HUES64 (cell line): ENCODE data around the gene FAM124A.

ENCODE experiments used
- H3K27ac ChIP-seq: 2 replicates; pipeline ENCODE4 v1.7.0; 2013; ENCODE audit warnings: low read depth, low read length, inconsistent platforms
- H3K27me3 ChIP-seq: 2 replicates; pipeline ENCODE4 v1.6.1; 2013; ENCODE audit warnings: mild to moderate bottlenecking, low read length; ENCODE audit not compliant: insufficient read depth
- H3K36me3 ChIP-seq: 2 replicates; pipeline ENCODE4 v1.6.1; 2013; ENCODE audit warnings: mild to moderate bottlenecking, low read length; ENCODE audit not compliant: insufficient read depth
- H3K4me1 ChIP-seq: 2 replicates; pipeline ENCODE4 v1.6.1; 2013; ENCODE audit warnings: mild to moderate bottlenecking, low read length, moderate library complexity; ENCODE audit not compliant: insufficient read depth
- H3K4me3 ChIP-seq: 2 replicates; pipeline ENCODE4 v1.5.1; 2013; ENCODE audit warnings: mild to moderate bottlenecking, low read length, moderate library complexity
- H3K9ac ChIP-seq: 2 replicates; pipeline ENCODE4 v1.6.1; 2013; ENCODE audit warnings: mild to moderate bottlenecking, low read depth, low read length
- H3K9me3 ChIP-seq: 2 replicates; pipeline ENCODE4 v1.6.1; 2013; ENCODE audit warnings: low read depth, low read length; ENCODE audit not compliant: insufficient read depth
- WGBS: fragments of 150-250, 120-280 bp; methylation state at CpG from one replicate; pipeline ENCODE4 v1.1.7; 2013; ENCODE audit warnings: missing lambda C conversion rate; 5-methylcytosine and 5-hydroxymethylcytosine counted together

The FAM124A gene

GRCh38 chr13:51220706-51221105 lies 1.5 kb upstream of the FAM124A start:
- Histone ChIP-seq H3K4me3 (no peak overlapping the region), H3K36me3 (peaks cover 7% of the 10 kb centered on the region), H3K9me3 (no peaks in the 10 kb centered on the region), H3K4me1 (peaks cover 35% of the 10 kb centered on the region), H3K27me3 (peaks cover 14% of the 10 kb centered on the region), H3K27ac (no peak overlapping the region), H3K9ac (no peak overlapping the region)
- 93% methylated on average over 2 of the region's 2 CpGs for WGBS

- peaks cover 39% of the 10 kb centered on the region for H3K4me1 ChIP-seq
- H3K27ac ChIP-seq = no peak overlapping the region
- peak overlapping the region; percentile 77; the same call in 1 of the 2 replicates for H3K4me3 ChIP-seq
- WGBS = 31% methylated on average over 4 of the region's 4 CpGs
- no peaks in the 10 kb centered on the region for H3K9me3 ChIP-seq
- peaks cover 14% of the 10 kb centered on the region for H3K27me3 ChIP-seq
- H3K36me3 ChIP-seq = peaks cover 10% of the 10 kb centered on the region
- no peak overlapping the region for H3K9ac ChIP-seq
Measured at GRCh38 chr13:51221108-51221507, 1.1 kb upstream of the FAM124A start.

- WGBS = under 1% methylated on average over 11 of the region's 11 CpGs
- Histone ChIP-seq H3K4me3 (peak overlapping the region; percentile 77), H3K27ac (no peak overlapping the region), H3K36me3 (peaks cover 15% of the 10 kb centered on the region), H3K4me1 (peaks cover 44% of the 10 kb centered on the region), H3K9ac (peak overlapping the region; percentile 70), H3K9me3 (no peaks in the 10 kb centered on the region), H3K27me3 (peaks cover 14% of the 10 kb centered on the region)
Measured at GRCh38 chr13:51221674-51222036, 543 bp upstream of the FAM124A start.

- peaks cover 28% of the 10 kb centered on the region for H3K36me3 ChIP-seq
- peak overlapping the region; percentile 76 for H3K9ac ChIP-seq
- peaks cover 46% of the 10 kb centered on the region for H3K4me1 ChIP-seq
- H3K27ac ChIP-seq = peak overlapping the region; percentile 36; the same call in 1 of the 2 replicates
- H3K27me3 ChIP-seq = peaks cover 14% of the 10 kb centered on the region
- H3K9me3 ChIP-seq = no peaks in the 10 kb centered on the region
- peak overlapping the region; percentile 77 for H3K4me3 ChIP-seq
- 1% methylated on average over 32 of the region's 34 CpGs for WGBS
Measured at GRCh38 chr13:51222686-51223559, 725 bp downstream of the FAM124A start.

GRCh38 chr13:51223560-51224270 lies 1.5 kb downstream of the FAM124A start:
- Histone ChIP-seq H3K9me3 (no peaks in the 10 kb centered on the region), H3K27ac (peak overlapping the region; percentile 23; the same call in 1 of the 2 replicates), H3K9ac (peak overlapping the region; percentile 76; the same call in 1 of the 2 replicates), H3K27me3 (peaks cover 14% of the 10 kb centered on the region), H3K4me1 (peaks cover 44% of the 10 kb centered on the region), H3K36me3 (peaks cover 36% of the 10 kb centered on the region), H3K4me3 (peak overlapping the region; percentile 77)
- WGBS = 30% methylated on average over 13 of the region's 13 CpGs

DNA sequence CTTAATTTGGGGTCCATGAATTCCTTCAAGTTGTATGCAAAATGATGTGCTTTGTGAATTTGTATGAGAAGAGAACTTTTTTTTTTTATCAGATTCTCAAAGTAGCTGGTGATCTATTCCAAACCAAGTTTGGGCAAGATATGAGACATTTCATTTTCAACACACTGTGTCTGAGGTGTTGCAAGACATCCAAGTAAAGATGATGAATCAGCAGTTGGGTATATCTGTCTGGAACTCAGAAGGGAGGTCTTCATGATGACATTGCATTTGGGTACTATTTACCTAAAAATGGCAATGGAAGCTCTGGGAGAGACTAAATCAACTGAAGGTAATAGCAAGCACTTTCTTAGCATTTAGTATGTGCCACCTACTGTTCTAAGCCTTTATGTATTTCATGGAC lies 2.8 kb downstream of the FAM124A start:
- H3K36me3 ChIP-seq = peaks cover 43% of the 10 kb centered on the region
- no peaks in the 10 kb centered on the region for H3K9me3 ChIP-seq
- peaks cover 50% of the 10 kb centered on the region for H3K4me1 ChIP-seq
- 0 out of 2 replicates have a peak overlapping the region, but pooled peaks have one; percentile 17 for H3K27ac ChIP-seq
- no peak overlapping the region for H3K9ac ChIP-seq
- H3K4me3 ChIP-seq = no peak overlapping the region
- peaks cover 14% of the 10 kb centered on the region for H3K27me3 ChIP-seq

DNA sequence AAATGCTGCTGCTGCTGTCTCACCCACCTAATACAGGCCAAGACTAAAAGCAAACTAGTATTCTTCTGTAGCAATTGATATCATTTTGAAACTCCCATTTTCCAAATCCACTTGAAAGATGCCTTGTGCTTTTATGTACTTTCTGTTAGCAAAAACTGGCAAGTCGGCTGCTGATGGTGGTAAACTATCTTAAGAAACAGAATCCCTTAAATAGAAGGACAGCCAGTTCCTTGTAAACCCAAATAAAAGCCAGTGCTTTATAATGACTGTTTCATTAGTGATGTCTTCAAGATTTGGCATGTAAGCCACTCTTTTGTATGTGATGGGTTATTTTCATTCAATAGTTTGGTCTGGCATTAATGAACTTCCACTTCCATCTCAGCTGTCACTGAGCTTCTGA lies 5.2 kb downstream of the FAM124A start:
- peaks cover 58% of the 10 kb centered on the region for H3K36me3 ChIP-seq
- H3K27me3 ChIP-seq = no peaks in the 10 kb centered on the region
- 50% methylated on average over 1 of the region's 1 CpG for WGBS
- peaks cover 52% of the 10 kb centered on the region for H3K4me1 ChIP-seq
- H3K9ac ChIP-seq = no peak overlapping the region
- no peaks in the 10 kb centered on the region for H3K9me3 ChIP-seq
- H3K27ac ChIP-seq = no peak overlapping the region
- H3K4me3 ChIP-seq = no peak overlapping the region

- 80% methylated on average over 12 of the region's 12 CpGs for WGBS
- H3K4me3 ChIP-seq = no peak overlapping the region
Measured at GRCh38 chr13:51229101-51229719, 7.0 kb downstream of the FAM124A start.

GRCh38 chr13:51229731-51230130 lies 7.5 kb downstream of the FAM124A start:
- H3K27ac ChIP-seq = no peak overlapping the region
- WGBS = 23% methylated on average over 2 of the region's 2 CpGs
- no peaks in the 10 kb centered on the region for H3K9me3 ChIP-seq
- no peak overlapping the region for H3K9ac ChIP-seq
- peaks cover 75% of the 10 kb centered on the region for H3K36me3 ChIP-seq
- H3K27me3 ChIP-seq = no peaks in the 10 kb centered on the region
- H3K4me1 ChIP-seq = peaks cover 50% of the 10 kb centered on the region
- H3K4me3 ChIP-seq = no peak overlapping the region

More at GRCh38 chr13:51229101-51229719, 7.0 kb downstream of the FAM124A start:
- no peak overlapping the region for H3K9ac ChIP-seq
- H3K4me1 ChIP-seq = peaks cover 54% of the 10 kb centered on the region
- peaks cover 73% of the 10 kb centered on the region for H3K36me3 ChIP-seq
- H3K9me3 ChIP-seq = no peaks in the 10 kb centered on the region
- H3K27me3 ChIP-seq = no peaks in the 10 kb centered on the region
- H3K27ac ChIP-seq = no peak overlapping the region

GRCh38 chr13:51230477-51231105 lies 8.4 kb downstream of the FAM124A start:
- Histone ChIP-seq H3K36me3 (peaks cover 68% of the 10 kb centered on the region), H3K4me3 (no peak overlapping the region), H3K27ac (no peak overlapping the region), H3K9me3 (no peaks in the 10 kb centered on the region), H3K9ac (0 out of 2 replicates have a peak overlapping the region, but pooled peaks have one; percentile 13), H3K4me1 (peaks cover 50% of the 10 kb centered on the region), H3K27me3 (no peaks in the 10 kb centered on the region)
- WGBS = 61% methylated on average over 8 of the region's 8 CpGs
